HG03159 (cell line): ENCODE measurements around the gene WDR20.
"Not testable (repeated sequence)": the region's sequence is repeated elsewhere in the genome, so short reads cannot be mapped to it uniquely, and the experiment has no call there.

Experiments used
- ATAC-seq: cut with Tn5 transposase; IDR thresholded peaks from one replicate; pipeline ENCODE4 v1.9.1; 2021; ENCODE audit warnings: mild to moderate bottlenecking, moderate library complexity; ENCODE audit not compliant: unreplicated experiment

Gene WDR20

GRCh38 chr14:102139286-102140026, at the start of gene WDR20:
TSS of gene WDR20 (plus strand) at chr14:102139897. CDS start at chr14:102139924, 27 bp downstream.
- ATAC-seq: peak; percentile 85

- ATAC-seq: no peak
Measured at GRCh38 chr14:102090713-102091112, 49.0 kb upstream of the WDR20 start.

- no peak for ATAC-seq
Measured at GRCh38 chr14:102092806-102093205, 46.9 kb upstream of the WDR20 start.

GRCh38 chr14:102094101-102094500, 45.6 kb upstream of the WDR20 start:
- ATAC-seq: no peak

- no peak for ATAC-seq
Measured at GRCh38 chr14:102095231-102095870, 44.3 kb upstream of the WDR20 start.

GRCh38 chr14:102095871-102096568, 43.7 kb upstream of the WDR20 start:
- no peak for ATAC-seq

- no peak for ATAC-seq
Measured at GRCh38 chr14:102096569-102097188, 43.0 kb upstream of the WDR20 start.

- no peak for ATAC-seq
Measured at GRCh38 chr14:102097441-102098135, 42.1 kb upstream of the WDR20 start.

GRCh38 chr14:102103062-102103695, 36.5 kb upstream of the WDR20 start:
- ATAC-seq: peak; percentile 70

- ATAC-seq: no peak
Measured at GRCh38 chr14:102105369-102105768, 34.3 kb upstream of the WDR20 start.

- ATAC-seq: not testable (repeated sequence)
Measured at GRCh38 chr14:102109332-102109731, 30.4 kb upstream of the WDR20 start.

GRCh38 chr14:102111101-102111500, 28.6 kb upstream of the WDR20 start:
- ATAC-seq: no peak

- no peak for ATAC-seq
Measured at GRCh38 chr14:102116361-102117180, 23.1 kb upstream of the WDR20 start.

- no peak for ATAC-seq
Measured at GRCh38 chr14:102117852-102118251, 21.8 kb upstream of the WDR20 start.

GRCh38 chr14:102120888-102121287, 18.8 kb upstream of the WDR20 start:
- no peak for ATAC-seq

- ATAC-seq: no peak
Measured at GRCh38 chr14:102121567-102121966, 18.1 kb upstream of the WDR20 start.

- no peak for ATAC-seq
Measured at GRCh38 chr14:102124419-102124818, 15.3 kb upstream of the WDR20 start.

- ATAC-seq: no peak
Measured at GRCh38 chr14:102125546-102125945, 14.2 kb upstream of the WDR20 start.

- ATAC-seq: no peak
Measured at GRCh38 chr14:102126807-102127455, 12.8 kb upstream of the WDR20 start.
